GM21390 (cell line): ENCODE results near the gene LYRM2.
"Not testable (repeated sequence)": the region's sequence is repeated elsewhere in the genome, so short reads cannot be mapped to it uniquely, and the experiment has no call there.

Source experiments
- ATAC-seq: cut with Tn5 transposase; IDR thresholded peaks from one replicate; pipeline ENCODE4 v1.9.1; 2021; ENCODE audit not compliant: unreplicated experiment

The LYRM2 gene

GRCh38 chr6:89649682-89650081, 11.1 kb upstream of the LYRM2 start:
- ATAC-seq, result no peak

DNA sequence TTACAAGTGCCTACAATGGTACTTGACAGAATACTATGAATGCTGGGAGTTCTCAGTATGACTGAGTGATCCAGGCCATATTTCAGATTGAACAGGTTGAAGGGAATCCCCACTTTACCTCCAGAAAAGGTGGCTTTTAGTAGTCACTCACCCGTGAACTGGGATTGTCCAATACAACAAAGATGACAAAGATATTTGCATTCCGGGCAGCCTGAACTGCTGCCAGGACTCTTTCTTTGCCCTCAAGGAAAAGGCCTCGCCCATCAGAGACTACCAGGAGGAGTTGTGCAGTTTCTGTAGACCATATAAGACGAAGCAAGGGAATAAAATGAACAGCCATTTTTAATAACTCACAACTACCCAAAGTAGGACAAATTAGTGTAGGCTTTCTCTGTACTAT, 6.3 kb upstream of the LYRM2 start:
- no peak for ATAC-seq

DNA sequence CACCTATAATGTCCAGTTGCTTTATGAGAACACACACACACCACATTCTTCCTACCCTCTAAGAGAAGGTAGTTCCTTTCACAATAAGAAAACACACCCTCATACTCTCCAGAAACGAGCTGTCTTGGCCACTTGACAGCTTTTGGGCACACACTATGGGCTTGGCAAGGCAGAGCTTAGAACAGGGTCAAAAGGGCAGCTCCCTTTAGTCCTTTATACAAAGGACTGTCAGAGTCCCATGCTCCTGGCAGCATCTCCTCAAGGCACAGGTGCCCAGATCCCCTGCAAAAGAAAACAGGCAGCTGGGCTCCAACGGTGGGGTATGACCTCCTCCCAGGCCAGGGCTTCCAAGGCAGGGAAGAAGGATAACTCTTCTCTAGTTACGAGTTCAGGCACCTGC, 4.9 kb upstream of the LYRM2 start:
- no peak for ATAC-seq

DNA sequence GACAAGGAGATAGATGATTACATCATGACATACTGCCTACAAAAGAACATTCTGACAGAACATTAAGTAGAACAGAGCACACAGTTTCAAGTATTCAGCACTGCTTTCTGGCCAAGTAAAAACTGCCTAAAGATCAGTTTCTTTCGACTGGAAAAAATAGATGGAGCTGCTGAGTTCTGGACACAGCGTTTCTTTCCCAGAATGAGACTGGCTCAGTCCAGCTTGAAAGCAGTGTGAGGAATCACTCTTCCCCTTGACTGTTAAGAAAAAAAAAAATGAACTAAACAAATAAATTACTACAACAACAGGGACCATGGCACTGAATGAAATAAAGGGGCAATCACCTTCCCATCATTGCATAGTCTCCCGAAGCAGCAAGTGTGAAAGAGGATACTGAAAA, 4.4 kb upstream of the LYRM2 start:
- ATAC-seq, result no peak

GRCh38 chr6:89641581-89641980, 3.0 kb upstream of the LYRM2 start:
- not testable (repeated sequence) for ATAC-seq

- ATAC-seq, result no peak
Measured at GRCh38 chr6:89640804-89641203, 2.3 kb upstream of the LYRM2 start.

DNA sequence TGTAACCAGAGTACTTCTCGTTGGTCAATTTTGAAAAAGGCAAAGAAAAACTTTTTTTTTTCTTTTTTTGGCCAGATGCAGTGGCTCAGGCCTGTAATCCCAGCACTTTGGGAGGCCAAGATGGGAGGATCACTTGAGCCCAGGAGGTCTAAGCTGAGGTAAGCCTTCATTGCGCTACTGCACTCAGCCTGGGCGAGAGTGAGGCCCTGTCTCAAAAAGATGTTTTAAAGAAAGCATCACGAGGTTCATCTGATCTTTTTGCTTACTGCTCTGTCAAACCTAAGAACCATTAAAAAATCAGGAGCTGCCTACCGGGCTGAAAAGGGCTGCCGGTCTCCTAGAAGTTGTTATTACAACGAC, 607 bp downstream of the LYRM2 start:
- peak; percentile 2 for ATAC-seq

DNA sequence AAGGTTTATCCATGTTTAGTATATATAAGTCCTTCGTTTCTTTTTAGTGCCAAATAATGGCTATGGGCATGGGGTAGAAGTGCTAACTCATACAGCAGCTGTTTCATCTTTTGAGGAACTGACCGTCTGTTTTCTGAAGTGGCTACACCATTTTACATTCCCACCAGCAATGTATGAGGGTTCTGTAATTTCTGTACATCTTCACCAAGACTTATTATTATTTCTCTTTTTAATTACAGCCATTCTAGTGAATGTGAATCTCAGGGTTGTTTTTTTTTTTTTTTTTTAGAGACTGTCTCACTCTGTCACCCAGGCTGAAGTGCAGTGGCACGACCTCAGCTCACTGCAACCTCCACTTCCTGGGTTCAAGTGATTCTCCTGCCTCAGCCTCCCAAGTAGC, 2.1 kb downstream of the LYRM2 start:
- ATAC-seq, result not testable (repeated sequence)

- no peak for ATAC-seq
Measured at GRCh38 chr6:89630488-89630887, 8.1 kb downstream of the LYRM2 start.

- ATAC-seq, result no peak
Measured at GRCh38 chr6:89623749-89624148, 14.8 kb downstream of the LYRM2 start.

- ATAC-seq, result no peak
Measured at GRCh38 chr6:89619567-89619966, 19.0 kb downstream of the LYRM2 start.

GRCh38 chr6:89618026-89618425, 20.5 kb downstream of the LYRM2 start:
- no peak for ATAC-seq

DNA sequence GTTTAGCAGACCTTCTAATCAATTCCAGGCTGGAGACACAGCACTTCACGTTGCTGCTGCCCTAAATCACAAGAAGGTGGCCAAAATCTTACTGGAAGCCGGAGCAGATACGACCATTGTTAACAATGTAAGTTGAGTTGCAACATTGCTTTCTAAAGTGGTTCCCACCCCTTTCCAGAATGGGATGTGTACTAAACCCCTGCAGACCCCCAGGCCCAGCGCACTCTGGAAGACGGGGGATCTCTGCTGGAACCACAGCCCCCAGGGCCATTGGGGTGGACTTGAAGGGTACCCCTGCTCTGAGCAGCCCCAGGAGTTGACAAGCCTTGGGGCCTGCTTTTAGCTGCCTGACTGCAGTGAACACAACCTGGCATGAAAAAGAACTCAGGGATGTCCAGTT, 22.0 kb downstream of the LYRM2 start:
- no peak for ATAC-seq

DNA sequence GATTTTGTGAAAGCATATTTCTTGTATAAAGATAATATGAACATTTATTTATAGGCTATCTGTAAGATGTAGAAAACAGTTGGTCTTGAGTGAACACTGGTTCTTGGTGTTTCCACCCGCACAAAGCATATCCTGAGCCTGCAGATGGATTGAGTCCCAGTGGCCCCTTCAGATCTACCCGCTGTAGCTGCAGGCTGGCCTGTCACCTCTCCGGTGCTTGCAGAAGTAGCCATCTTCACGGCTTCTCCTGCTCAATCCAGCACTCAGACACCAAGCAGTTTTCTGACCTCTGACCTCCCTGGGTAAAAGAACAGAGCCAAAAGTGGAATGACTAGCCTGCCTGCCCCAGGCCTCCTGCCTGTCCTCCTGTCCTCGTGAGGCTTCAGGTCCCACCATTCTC, 22.7 kb downstream of the LYRM2 start:
- ATAC-seq, result no peak

GRCh38 chr6:89613790-89614189, 24.8 kb downstream of the LYRM2 start:
- ATAC-seq, result no peak

GRCh38 chr6:89612121-89612520, 26.4 kb downstream of the LYRM2 start:
- no peak for ATAC-seq

DNA sequence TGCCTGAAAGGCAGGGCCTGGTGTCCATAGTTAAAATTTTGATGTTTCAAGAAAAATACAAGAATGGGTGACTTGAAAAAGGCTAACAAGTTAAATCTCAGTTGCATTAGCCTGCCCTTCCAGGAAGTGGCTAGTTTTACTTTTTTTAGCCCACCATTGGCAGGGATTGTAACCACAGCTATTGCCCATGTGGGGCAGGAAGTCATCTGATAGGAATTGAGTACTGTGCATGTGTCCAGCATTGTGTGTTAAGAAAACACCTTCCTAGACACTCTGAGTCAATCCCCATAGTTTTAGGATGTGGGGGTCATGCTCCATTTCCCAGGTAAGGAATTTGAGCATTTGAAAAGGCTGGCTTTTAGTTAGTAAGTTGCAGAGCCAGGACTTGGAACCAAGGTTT, 26.9 kb downstream of the LYRM2 start:
- ATAC-seq, result no peak

DNA sequence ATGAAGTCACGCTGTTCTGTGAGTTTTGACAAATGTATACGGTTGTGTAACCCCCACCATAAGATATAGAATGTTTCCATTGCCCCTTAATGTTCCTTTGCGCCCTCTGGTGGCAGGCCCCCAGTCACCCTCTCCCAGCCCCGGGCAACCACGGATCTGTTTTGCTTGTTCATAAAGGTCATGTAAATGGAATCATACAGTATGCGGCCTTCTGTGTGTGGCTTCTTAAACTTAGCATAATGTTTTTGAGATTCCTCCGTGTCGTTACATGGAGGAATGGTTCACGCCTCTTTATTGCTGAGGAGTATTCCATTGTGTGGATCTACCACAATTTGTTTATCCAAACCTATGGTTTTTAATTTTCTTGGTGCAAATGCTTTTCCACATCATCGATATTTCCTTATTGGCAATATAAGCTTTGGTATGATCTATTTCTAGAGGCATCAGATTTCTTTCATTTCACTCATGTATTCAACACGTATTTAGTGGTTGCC, 28.4 kb downstream of the LYRM2 start:
- peak; percentile 73 for ATAC-seq

- no peak for ATAC-seq
Measured at GRCh38 chr6:89605861-89606260, 32.7 kb downstream of the LYRM2 start.

GRCh38 chr6:89604653-89605052, 33.9 kb downstream of the LYRM2 start:
- ATAC-seq, result no peak

- ATAC-seq, result no peak
Measured at GRCh38 chr6:89602166-89602565, 36.4 kb downstream of the LYRM2 start.

DNA sequence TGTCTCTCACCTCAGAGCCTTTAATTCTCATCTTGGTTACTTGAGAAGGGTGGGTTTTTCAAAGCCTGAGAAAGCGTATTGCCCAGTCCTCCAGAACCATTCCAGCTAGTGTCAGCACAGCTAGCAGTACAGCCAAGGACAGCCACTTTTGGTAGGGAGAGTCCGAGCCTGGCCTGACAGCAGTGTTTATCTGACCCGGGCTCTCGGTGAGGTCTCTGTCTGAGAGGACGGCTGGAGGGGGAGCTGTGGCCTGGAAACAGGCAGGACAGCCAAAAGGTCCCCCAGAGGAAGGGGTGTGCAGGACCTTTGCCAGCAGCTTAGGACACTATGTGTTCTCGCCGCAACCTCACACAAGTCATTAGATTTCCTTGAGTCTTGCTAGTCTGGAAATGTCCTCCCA, 38.8 kb downstream of the LYRM2 start:
- ATAC-seq, result no peak

- ATAC-seq, result no peak
Measured at GRCh38 chr6:89597988-89598387, 40.6 kb downstream of the LYRM2 start.

DNA sequence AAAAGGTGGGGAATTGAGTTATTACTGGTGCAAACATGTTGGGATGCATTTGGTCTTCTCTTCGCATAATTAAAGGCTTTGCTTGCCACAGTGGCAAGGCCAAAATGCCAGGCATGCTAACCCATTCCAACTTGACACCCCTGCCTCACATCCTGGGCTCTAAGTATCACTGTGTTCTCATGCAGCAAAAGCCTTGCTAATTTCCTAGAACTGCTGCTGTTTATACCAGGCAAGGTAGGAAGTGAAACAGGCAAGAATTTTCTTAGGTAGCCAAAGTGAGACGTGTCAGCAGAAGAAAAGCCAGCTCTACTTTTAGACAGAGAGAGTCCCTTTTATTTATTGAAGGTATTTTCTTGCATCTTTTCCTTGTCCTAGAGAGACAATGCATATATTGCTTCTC, 41.2 kb downstream of the LYRM2 start:
- ATAC-seq, result no peak
